Suprapubic skin (tissue), 4 donors: ENCODE data around the gene CACYBP.

Experiments used
- CTCF ChIP-seq, 2 donors: fragments of 200-600 bp in 1 of 2; fragments of 450-650 bp in 1 of 2; sonication (generic) in 1 of 2; IDR thresholded peaks; one replicate each; pipeline ENCODE4 v1.5.1; 2016 to 2019; ENCODE audit warnings: antibody characterized with exemption in 2 of 2, mild to moderate bottlenecking in 1 of 2, moderate library complexity in 1 of 2
- POLR2A ChIP-seq, 2 donors: fragments of 450-650 bp; IDR thresholded peaks; one replicate each; pipeline ENCODE4 v1.6.1; 2017; ENCODE audit warnings: antibody characterized with exemption in 2 of 2, mild to moderate bottlenecking in 2 of 2, moderate library complexity in 2 of 2
- POLR2AphosphoS5 ChIP-seq, 3 donors: sonication (generic); formaldehyde crosslinking; IDR thresholded peaks; one replicate each; pipeline ENCODE4 v1.6.1; 2017; ENCODE audit warnings: antibody characterized with exemption in 3 of 3

GRCh38 chr1:175035865-175036264 lies 36.1 kb downstream of the CACYBP start:
- TF ChIP-seq CTCF (IDR thresholded peaks at IDR 0.05) (no peak), POLR2A (IDR thresholded peaks at IDR 0.05) (no peak), POLR2AphosphoS5 (IDR thresholded peaks at IDR 0.05) (no peak)
